Sigmoid colon (tissue), 3 donors: ENCODE measurements around the gene EDDM3A.

Experiments
- POLR2A ChIP-seq, 2 donors: fragments of 450-650 bp; IDR thresholded peaks; one replicate each; pipeline ENCODE4 v1.6.1; 2016; ENCODE audit warnings: antibody characterized with exemption in 2 of 2, mild to moderate bottlenecking in 2 of 2, moderate library complexity in 2 of 2
- TF ChIP-seq, protein P1 (sequence below), 4 experiments: fragments of 450-650 bp in 3 of 4; fragments of 200-600 bp in 1 of 4; IDR thresholded peaks; one replicate each; pipeline ENCODE4 v1.5.1; 2016 to 2019; ENCODE audit warnings: antibody characterized with exemption in 4 of 4, mild to moderate bottlenecking in 3 of 4, moderate library complexity in 2 of 4

DNA sequence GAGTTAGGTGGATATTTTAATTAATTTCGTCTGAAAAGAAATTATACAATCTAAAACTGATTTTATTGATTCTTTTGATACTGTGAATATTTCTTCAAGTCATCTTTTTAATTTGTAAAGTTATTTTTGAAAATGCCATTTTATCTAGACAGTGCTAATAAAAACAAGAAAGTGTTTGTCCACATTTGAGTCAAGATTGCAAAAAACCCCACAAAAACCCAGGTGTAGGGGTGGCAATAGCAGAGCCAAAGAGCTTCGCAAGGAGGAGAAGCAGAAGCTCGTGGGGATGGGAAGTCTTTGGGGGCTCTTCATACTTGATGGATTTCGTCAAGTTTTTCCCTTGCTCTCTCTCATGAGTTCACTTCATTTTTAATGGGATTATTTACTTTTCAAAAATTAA, 41.3 kb downstream of the EDDM3A start:
- TF ChIP-seq, protein P1, sequence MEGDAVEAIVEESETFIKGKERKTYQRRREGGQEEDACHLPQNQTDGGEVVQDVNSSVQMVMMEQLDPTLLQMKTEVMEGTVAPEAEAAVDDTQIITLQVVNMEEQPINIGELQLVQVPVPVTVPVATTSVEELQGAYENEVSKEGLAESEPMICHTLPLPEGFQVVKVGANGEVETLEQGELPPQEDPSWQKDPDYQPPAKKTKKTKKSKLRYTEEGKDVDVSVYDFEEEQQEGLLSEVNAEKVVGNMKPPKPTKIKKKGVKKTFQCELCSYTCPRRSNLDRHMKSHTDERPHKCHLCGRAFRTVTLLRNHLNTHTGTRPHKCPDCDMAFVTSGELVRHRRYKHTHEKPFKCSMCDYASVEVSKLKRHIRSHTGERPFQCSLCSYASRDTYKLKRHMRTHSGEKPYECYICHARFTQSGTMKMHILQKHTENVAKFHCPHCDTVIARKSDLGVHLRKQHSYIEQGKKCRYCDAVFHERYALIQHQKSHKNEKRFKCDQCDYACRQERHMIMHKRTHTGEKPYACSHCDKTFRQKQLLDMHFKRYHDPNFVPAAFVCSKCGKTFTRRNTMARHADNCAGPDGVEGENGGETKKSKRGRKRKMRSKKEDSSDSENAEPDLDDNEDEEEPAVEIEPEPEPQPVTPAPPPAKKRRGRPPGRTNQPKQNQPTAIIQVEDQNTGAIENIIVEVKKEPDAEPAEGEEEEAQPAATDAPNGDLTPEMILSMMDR (IDR thresholded peaks at IDR 0.05) = no peak
- TF ChIP-seq POLR2A (IDR thresholded peaks at IDR 0.05) = no peak
